HCT116 (cell line): ENCODE data around the gene HYOU1. TPM values are rescaled to one million over a fixed set of nuclear protein-coding genes. Genes with fewer than 3 reads are reported as not detected.

Source experiments
- ATAC-seq: fragments of 200-7000 bp; cut with Tn5 transposase; 2 replicates; pipeline ENCODE4 v1.9.1; 2020; ENCODE audit warnings: mild to moderate bottlenecking, moderate library complexity
- BruUV-seq: library from RNA; stranded (reverse); fragments of 400-500 nt; replicated peaks from 2 replicates; lab custom pipeline; 2021; lab: Mats Ljungman, UMichigan
- CTCF ChIA-PET: fragments of 300-600 bp; sonication (Branson Sonifier 250); formaldehyde crosslinking; loops from one replicate; lab custom pipeline; 2021; ENCODE audit warnings: antibody characterized with exemption; lab: Charles Lee
- POLR2A ChIA-PET: fragments of 300-600, 350-600 bp; sonication (Branson Sonifier 250); formaldehyde crosslinking; loops from one replicate; lab custom pipeline; 2021; ENCODE audit warnings: antibody characterized with exemption; lab: Charles Lee
- RAD21 ChIA-PET, 2 experiments: fragments of 300-600 bp; sonication (Branson Sonifier 250); formaldehyde crosslinking; loops; one replicate each; lab custom pipeline; 2023; ENCODE audit warnings: low total read pairs in 2 of 2; ENCODE audit not compliant: uncharacterized antibody in 2 of 2, unreplicated experiment in 2 of 2, low non-redundant PET in 1 of 2; lab: Charles Lee
- DNase-seq: peaks from one replicate; pipeline ENCODE4 v3.0.0-alpha.2; 2010; ENCODE audit warnings: low read depth, low spot score
- H2AFZ ChIP-seq: fragments of 200-600 bp; shearing (Covaris generic), sonication (generic); 2 replicates; pipeline ENCODE4 v1.6.1; 2017; ENCODE audit warnings: low read depth, mixed run types, mixed read lengths, antibody characterized with exemption, low read length; ENCODE audit not compliant: poor library complexity, severe bottlenecking
- H3K27ac ChIP-seq: 2 replicates; pipeline ENCODE4 v1.5.1; 2012; ENCODE audit warnings: low read depth, low read length
- H3K27me3 ChIP-seq: fragments of 200-600 bp; sonication (generic); 2 replicates; pipeline ENCODE4 v1.6.1; 2016; ENCODE audit warnings: mixed run types, low read length, mixed read lengths; ENCODE audit not compliant: insufficient read depth
- H3K36me3 ChIP-seq, 2 experiments: fragments of 200-500 bp in 1 of 2; fragments of 200-600 bp in 1 of 2; sonication (Bioruptor generic) in 1 of 2; sonication (generic) in 1 of 2; 2 replicates each; pipeline versions ENCODE4 v1.5.1 to v1.6.1; 2014 to 2016; ENCODE audit warnings: low read length in 2 of 2, inconsistent platforms in 1 of 2, mixed read lengths in 1 of 2, mixed run types in 1 of 2; ENCODE audit not compliant: insufficient read depth in 2 of 2, control insufficient read depth in 1 of 2
- H3K4me1 ChIP-seq, 2 experiments: fragments of 200-600 bp in 1 of 2; sonication (generic) in 1 of 2; 2 replicates each; pipeline versions ENCODE4 v1.5.1 to v1.6.1; 2012 to 2017; ENCODE audit warnings: low read length in 2 of 2, inconsistent platforms in 1 of 2, mild to moderate bottlenecking in 1 of 2, mixed read lengths in 1 of 2, mixed run types in 1 of 2, moderate library complexity in 1 of 2; ENCODE audit not compliant: insufficient read depth in 2 of 2, control insufficient read depth in 1 of 2
- H3K4me2 ChIP-seq: fragments of 200-600 bp; sonication (generic); 2 replicates; pipeline ENCODE4 v1.6.1; 2017; ENCODE audit warnings: mixed run types, low read length, mixed read lengths
- H3K4me3 ChIP-seq, 2 experiments: fragments of 200-600 bp in 1 of 2; sonication (generic) in 1 of 2; replicated peaks in 1 of 2; 2 replicates each; pipeline ENCODE4 v1.5.1; 2011 to 2016; ENCODE audit warnings: low read length in 2 of 2, control low read depth in 1 of 2, low read depth in 1 of 2, mild to moderate bottlenecking in 1 of 2, mixed read lengths in 1 of 2, mixed run types in 1 of 2
- H3K79me2 ChIP-seq: fragments of 200-600 bp; sonication (generic); 2 replicates; pipeline ENCODE4 v1.6.1; 2017; ENCODE audit warnings: mild to moderate bottlenecking, mixed run types, low read length, moderate library complexity, mixed read lengths; ENCODE audit not compliant: insufficient read depth
- H3K9ac ChIP-seq: fragments of 200-600 bp; sonication (generic); 2 replicates; pipeline ENCODE4 v1.6.1; 2016; ENCODE audit warnings: low read length, mixed read lengths
- H3K9me2 ChIP-seq: fragments of 200-600 bp; sonication (generic), shearing (Covaris generic); 2 replicates; pipeline ENCODE4 v1.6.1; 2017; ENCODE audit warnings: mixed run types, mild to moderate bottlenecking, moderate library complexity; ENCODE audit not compliant: insufficient read depth
- H3K9me3 ChIP-seq, 2 experiments: fragments of 200-500 bp in 1 of 2; fragments of 200-600 bp in 1 of 2; sonication (Bioruptor generic) in 1 of 2; sonication (generic) in 1 of 2; 2 replicates each; pipeline ENCODE4 v1.6.1; 2014 to 2017; ENCODE audit warnings: low read length in 2 of 2, mixed read lengths in 2 of 2, inconsistent platforms in 1 of 2, low read depth in 1 of 2, mild to moderate bottlenecking in 1 of 2, mixed run types in 1 of 2, moderate library complexity in 1 of 2; ENCODE audit not compliant: control insufficient read depth in 1 of 2, insufficient read depth in 1 of 2
- H4K20me1 ChIP-seq: fragments of 200-600 bp; sonication (generic), shearing (Covaris generic); 2 replicates; pipeline ENCODE4 v1.6.1; 2017; ENCODE audit warnings: mixed run types, mild to moderate bottlenecking, moderate library complexity; ENCODE audit not compliant: insufficient read depth
- ATF3 ChIP-seq: IDR thresholded peaks from 2 replicates; pipeline ENCODE4 v1.6.1; 2012
- CEBPB ChIP-seq: IDR thresholded peaks from 2 replicates; pipeline ENCODE4 v1.6.1; 2012; ENCODE audit warnings: low read depth
- CTCF ChIP-seq, 3 experiments: fragments of 200-600 bp in 1 of 3; sonication (generic) in 1 of 3; IDR thresholded peaks in 2 of 3; conservative IDR thresholded peaks in 1 of 3; 2 replicates each; pipeline ENCODE4 v1.5.1; 2012 to 2017; ENCODE audit warnings: low read depth in 2 of 3, low read length in 2 of 3, antibody characterized with exemption in 1 of 3, borderline replicate concordance in 1 of 3, control low read depth in 1 of 3, mild to moderate bottlenecking in 1 of 3, mixed read lengths in 1 of 3, mixed run types in 1 of 3, moderate library complexity in 1 of 3; ENCODE audit not compliant: insufficient read depth in 1 of 3
- ELF1 ChIP-seq: IDR thresholded peaks from 2 replicates; pipeline ENCODE4 v1.6.1; 2012; ENCODE audit warnings: low read depth, borderline replicate concordance
- EZH2 ChIP-seq: fragments of 200-600 bp; sonication (generic); IDR thresholded peaks from 2 replicates; pipeline ENCODE4 v1.6.1; 2017; ENCODE audit warnings: antibody characterized with exemption, mixed run types
- EZH2phosphoT487 ChIP-seq: fragments of 200-600 bp; IDR thresholded peaks from 2 replicates; pipeline ENCODE4 v1.6.1; 2018; ENCODE audit warnings: antibody characterized with exemption, borderline replicate concordance
- JUND ChIP-seq: IDR thresholded peaks from 2 replicates; pipeline ENCODE4 v1.6.1; 2012
- MAX ChIP-seq: IDR thresholded peaks from 2 replicates; pipeline ENCODE4 v1.6.1; 2012
- RAD21 ChIP-seq: IDR thresholded peaks from 2 replicates; pipeline ENCODE4 v1.6.1; 2012; ENCODE audit warnings: low read depth, mild to moderate bottlenecking
- REST ChIP-seq: IDR thresholded peaks from 2 replicates; pipeline ENCODE4 v1.6.1; 2012; ENCODE audit warnings: low read depth
- SP1 ChIP-seq: IDR thresholded peaks from 2 replicates; pipeline ENCODE4 v1.6.1; 2012; ENCODE audit warnings: low read depth
- SRF ChIP-seq: IDR thresholded peaks from 2 replicates; pipeline ENCODE4 v1.6.1; 2012; ENCODE audit warnings: low read depth
- TCF7L2 ChIP-seq: IDR thresholded peaks from 2 replicates; pipeline ENCODE4 v1.7.0; 2011; ENCODE audit warnings: borderline replicate concordance, inconsistent platforms; ENCODE audit not compliant: insufficient read depth, insufficient read length; ENCODE audit errors: extremely low read depth
- intact Hi-C: fragments of 100-400 bp; cut with micrococcal nuclease; formaldehyde crosslinking; loops from 2 replicates; pipeline ENCODE4 v1.10.0; 2022
- total RNA-seq: library from RNA; stranded (reverse); gene quantifications from one replicate; pipeline ENCODE4 v1.2.1, GENCODE V29; 2021; ENCODE audit not compliant: unreplicated experiment

HYOU1 gene
- total RNA-seq, 1 experiment from 2014 or later: 181 TPM

- Histone ChIP-seq H2AFZ (no peak overlapping the region), H3K4me2 (no peak overlapping the region), H3K27ac (no peak overlapping the region), H3K9me3 (no peaks in the 10 kb centered on the region), H3K36me3 (peaks cover 4 to 20% of the 10 kb centered on the region in 2 experiments; a peak in 2 of 4 replicates), H3K27me3 (no peaks in the 10 kb centered on the region), H3K4me3 (no peak overlapping the region), H4K20me1 (peaks cover 11% of the 10 kb centered on the region; the same call in 1 of the 2 replicates), H3K9ac (no peak overlapping the region), H3K4me1 (peaks cover 27 to 40% of the 10 kb centered on the region in 2 experiments), H3K79me2 (peaks cover 41% of the 10 kb centered on the region), H3K9me2 (no peaks in the 10 kb centered on the region)
- ChIA-PET CTCF (interaction anchor here (1.2 kb wide), 1 partner anchor 11 kb away, joined by 4 read pairs; the partner anchor contains the start of gene DPAGT1), RAD21 (interaction anchor here in 1 of 2 experiments (1.0 kb wide), 1 partner anchor 24 kb away, joined by 3 read pairs; the partner anchor contains the start of gene VPS11), POLR2A (interaction anchor here (0.7 kb wide), 1 partner anchor 29 kb away, joined by 3 read pairs; no protein-coding TSS in a partner anchor)
- ATAC-seq: no peak
- no TSS peak for BruUV-seq
- intact Hi-C loops: no loop called here
- DNase-seq: no peak
- TF ChIP-seq RAD21 (no peak), SRF (no peak), CEBPB (no peak), JUND (no peak), CTCF (IDR thresholded peaks at IDR 0.05 in 2 of 3, conservative IDR thresholded peaks at IDR 0.05 in 1 of 3; ENCODE audit: borderline replicate concordance in 1 of 3, insufficient read depth in 1 of 3, low read depth in 2 of 3, low read length in 2 of 3) (no peak), EZH2 (no peak), MAX (no peak), ELF1 (no peak), REST (no peak), TCF7L2 (no peak), EZH2phosphoT487 (no peak), ATF3 (no peak), SP1 (no peak)
These were observed 34.2 kb upstream of the HYOU1 start for GRCh38 chr11:119091178-119091577.
